Activated T-cell treated with anti-CD3 and anti-CD28 coated beads, Interleukin-2, amount 50 U/mL, for 24 hours (primary cell): ENCODE data around the gene PYCR2.

Experiments
- DNase-seq: peaks from one replicate; pipeline ENCODE4 v3.0.0-alpha.2; 2020
- H3K27ac Mint-ChIP-seq: 2 replicates; pipeline ENCODE4 v1.8.0; 2020; ENCODE audit warnings: mild to moderate bottlenecking, mixed read lengths
- H3K27me3 Mint-ChIP-seq: 2 replicates; pipeline ENCODE4 v1.8.0; 2020; ENCODE audit warnings: mixed read lengths
- H3K36me3 Mint-ChIP-seq: 2 replicates; pipeline ENCODE4 v1.8.0; 2020; ENCODE audit warnings: low read depth, mixed read lengths
- H3K4me1 Mint-ChIP-seq: 2 replicates; pipeline ENCODE4 v1.8.0; 2020; ENCODE audit warnings: low read depth, mixed read lengths
- H3K4me3 Mint-ChIP-seq: 2 replicates; pipeline ENCODE4 v1.8.0; 2020; ENCODE audit warnings: mild to moderate bottlenecking, moderate library complexity, mixed read lengths
- H3K9me3 Mint-ChIP-seq: 2 replicates; pipeline ENCODE4 v1.8.0; 2020; ENCODE audit warnings: mixed read lengths

The PYCR2 gene

GRCh38 chr1:225917101-225917500 is 6.9 kb downstream of the PYCR2 start:
- Mint-ChIP-seq H3K36me3 (peaks cover 74% of the 10 kb centered on the region), H3K27me3 (no peaks in the 10 kb centered on the region), H3K4me1 (peaks cover 41% of the 10 kb centered on the region), H3K27ac (peak overlapping the region; percentile 1), H3K9me3 (no peaks in the 10 kb centered on the region), H3K4me3 (no peak overlapping the region)
- no peak for DNase-seq

DNA sequence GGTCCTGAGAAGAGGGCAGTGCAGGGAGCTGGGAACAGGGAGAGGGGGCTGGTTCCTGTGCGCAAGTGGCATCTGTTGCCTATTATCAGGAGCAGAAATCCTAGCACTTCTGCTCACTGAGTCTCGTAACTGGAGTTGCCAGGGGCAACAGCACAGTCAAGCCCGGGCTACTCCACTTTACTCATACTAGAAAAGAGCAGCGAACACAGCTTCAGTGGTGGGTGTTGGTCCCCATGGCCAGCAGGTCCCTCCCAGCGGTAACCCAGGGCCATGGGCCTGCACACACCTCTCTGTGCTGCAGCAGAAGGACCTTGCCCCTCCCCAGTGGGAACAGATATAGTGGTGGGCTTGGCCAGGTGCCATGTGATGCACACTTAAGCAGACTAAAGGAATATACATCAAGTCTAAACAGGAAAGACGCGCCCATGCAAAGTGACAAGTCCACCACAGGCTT is 8.5 kb downstream of the PYCR2 start:
- Mint-ChIP-seq H3K4me3 (no peak overlapping the region), H3K27me3 (no peaks in the 10 kb centered on the region), H3K27ac (no peak overlapping the region), H3K9me3 (no peaks in the 10 kb centered on the region), H3K36me3 (peaks cover 59% of the 10 kb centered on the region), H3K4me1 (peaks cover 33% of the 10 kb centered on the region)
- no peak for DNase-seq

GRCh38 chr1:225914947-225915346 is 9.1 kb downstream of the PYCR2 start:
- no peak overlapping the region for H3K4me3 Mint-ChIP-seq
- no peak overlapping the region for H3K27ac Mint-ChIP-seq
- peaks cover 33% of the 10 kb centered on the region for H3K4me1 Mint-ChIP-seq
- H3K36me3 Mint-ChIP-seq, result peaks cover 52% of the 10 kb centered on the region
- no peaks in the 10 kb centered on the region for H3K9me3 Mint-ChIP-seq
- no peak for DNase-seq
- H3K27me3 Mint-ChIP-seq, result no peaks in the 10 kb centered on the region

DNA sequence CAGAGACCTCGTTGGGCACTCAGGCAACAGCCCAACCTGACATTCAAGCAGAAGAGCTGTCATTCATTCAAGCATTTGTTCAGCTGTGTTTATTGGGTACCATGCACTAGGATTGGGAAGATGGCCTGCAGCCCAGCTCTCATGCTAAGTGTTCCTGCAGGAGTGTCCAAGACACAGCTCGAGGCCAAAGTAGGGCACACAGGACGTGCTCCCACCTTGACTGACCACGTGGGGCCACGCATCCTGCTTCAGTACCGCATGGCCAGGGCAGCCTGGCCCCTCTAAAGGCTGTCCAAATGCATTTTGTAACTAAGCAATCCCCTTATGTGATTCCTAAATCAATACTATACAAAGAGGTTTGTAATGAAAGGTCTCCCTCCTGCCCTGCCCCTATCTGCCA is 9.7 kb downstream of the PYCR2 start:
- no peak for DNase-seq
- Mint-ChIP-seq H3K4me3 (no peak overlapping the region), H3K9me3 (no peaks in the 10 kb centered on the region), H3K27ac (no peak overlapping the region), H3K4me1 (peaks cover 33% of the 10 kb centered on the region), H3K36me3 (peaks cover 47% of the 10 kb centered on the region), H3K27me3 (no peaks in the 10 kb centered on the region)

GRCh38 chr1:225911191-225912130 is 12.6 kb downstream of the PYCR2 start:
- peaks cover 18% of the 10 kb centered on the region for H3K36me3 Mint-ChIP-seq
- no peaks in the 10 kb centered on the region for H3K9me3 Mint-ChIP-seq
- H3K4me1 Mint-ChIP-seq, result peaks cover 22% of the 10 kb centered on the region
- H3K4me3 Mint-ChIP-seq, result no peak overlapping the region
- no peaks in the 10 kb centered on the region for H3K27me3 Mint-ChIP-seq
- no peak overlapping the region for H3K27ac Mint-ChIP-seq
- DNase-seq, result peak; percentile 86

- Mint-ChIP-seq H3K4me1 (peaks cover 27% of the 10 kb centered on the region), H3K9me3 (no peaks in the 10 kb centered on the region), H3K27ac (peak overlapping the region; percentile 38), H3K27me3 (no peaks in the 10 kb centered on the region), H3K4me3 (no peak overlapping the region), H3K36me3 (peaks cover 4% of the 10 kb centered on the region)
- DNase-seq, result no peak
These were observed 14.6 kb downstream of the PYCR2 start for GRCh38 chr1:225909477-225909876.

GRCh38 chr1:225908773-225909172 is 15.3 kb downstream of the PYCR2 start:
- Mint-ChIP-seq H3K4me1 (peaks cover 27% of the 10 kb centered on the region), H3K4me3 (no peak overlapping the region), H3K27ac (no peak overlapping the region), H3K27me3 (no peaks in the 10 kb centered on the region), H3K36me3 (peaks cover 4% of the 10 kb centered on the region), H3K9me3 (no peaks in the 10 kb centered on the region)
- DNase-seq, result no peak

- H3K36me3 Mint-ChIP-seq, result peaks cover 4% of the 10 kb centered on the region
- H3K9me3 Mint-ChIP-seq, result no peaks in the 10 kb centered on the region
- peaks cover 27% of the 10 kb centered on the region for H3K4me1 Mint-ChIP-seq
- H3K27ac Mint-ChIP-seq, result no peak overlapping the region
- H3K4me3 Mint-ChIP-seq, result no peak overlapping the region
- H3K27me3 Mint-ChIP-seq, result no peaks in the 10 kb centered on the region
- no peak for DNase-seq
These were observed 15.9 kb downstream of the PYCR2 start for GRCh38 chr1:225908013-225908640.

DNA sequence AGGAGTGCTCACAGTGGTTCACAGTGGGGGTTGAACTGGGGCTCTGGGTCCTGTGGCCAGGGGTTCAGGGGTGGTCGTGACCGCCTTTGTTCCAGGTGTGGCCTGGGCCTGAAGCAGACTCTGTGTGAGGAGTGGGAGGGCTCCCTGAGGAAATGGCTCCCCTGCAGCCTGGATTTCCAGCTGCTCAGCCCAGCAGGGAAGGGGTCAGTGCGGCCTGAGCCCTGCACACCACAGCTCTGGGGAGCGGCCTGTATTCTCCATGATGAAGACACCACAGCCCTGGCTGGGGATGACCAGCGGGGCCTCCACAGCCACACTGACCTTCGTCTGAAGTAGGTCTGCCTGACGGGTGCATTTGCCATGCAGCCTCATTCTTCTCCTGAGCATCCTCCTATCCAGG is 16.7 kb downstream of the PYCR2 start:
- H3K36me3 Mint-ChIP-seq, result no peaks in the 10 kb centered on the region
- H3K27ac Mint-ChIP-seq, result no peak overlapping the region
- no peak for DNase-seq
- H3K27me3 Mint-ChIP-seq, result no peaks in the 10 kb centered on the region
- no peak overlapping the region for H3K4me3 Mint-ChIP-seq
- H3K9me3 Mint-ChIP-seq, result no peaks in the 10 kb centered on the region
- H3K4me1 Mint-ChIP-seq, result peaks cover 27% of the 10 kb centered on the region

GRCh38 chr1:225906467-225906866 is 17.6 kb downstream of the PYCR2 start:
- H3K4me1 Mint-ChIP-seq, result peaks cover 24% of the 10 kb centered on the region
- no peak overlapping the region for H3K27ac Mint-ChIP-seq
- H3K36me3 Mint-ChIP-seq, result no peaks in the 10 kb centered on the region
- H3K4me3 Mint-ChIP-seq, result no peak overlapping the region
- no peaks in the 10 kb centered on the region for H3K27me3 Mint-ChIP-seq
- no peaks in the 10 kb centered on the region for H3K9me3 Mint-ChIP-seq
- no peak for DNase-seq

DNA sequence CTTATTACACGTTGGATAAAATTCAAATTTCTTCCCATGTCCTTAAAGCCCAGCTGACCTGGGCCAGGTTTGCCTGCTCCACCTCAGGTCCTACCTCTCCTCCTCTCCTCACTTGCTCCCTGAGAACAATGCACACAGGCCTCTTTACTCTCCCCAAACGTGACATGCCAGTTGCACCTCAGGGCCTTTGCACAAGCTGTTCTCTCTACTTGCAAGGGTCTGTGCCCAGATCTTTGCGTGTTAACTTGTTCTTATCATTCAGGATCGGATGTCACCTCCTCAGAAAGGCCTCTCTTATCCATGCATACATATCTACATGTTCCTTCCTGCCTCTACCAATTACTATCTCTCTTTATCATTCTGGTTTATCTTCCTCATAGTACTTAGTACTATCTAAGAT is 20.4 kb downstream of the PYCR2 start:
- H3K36me3 Mint-ChIP-seq, result no peaks in the 10 kb centered on the region
- no peaks in the 10 kb centered on the region for H3K27me3 Mint-ChIP-seq

DNA sequence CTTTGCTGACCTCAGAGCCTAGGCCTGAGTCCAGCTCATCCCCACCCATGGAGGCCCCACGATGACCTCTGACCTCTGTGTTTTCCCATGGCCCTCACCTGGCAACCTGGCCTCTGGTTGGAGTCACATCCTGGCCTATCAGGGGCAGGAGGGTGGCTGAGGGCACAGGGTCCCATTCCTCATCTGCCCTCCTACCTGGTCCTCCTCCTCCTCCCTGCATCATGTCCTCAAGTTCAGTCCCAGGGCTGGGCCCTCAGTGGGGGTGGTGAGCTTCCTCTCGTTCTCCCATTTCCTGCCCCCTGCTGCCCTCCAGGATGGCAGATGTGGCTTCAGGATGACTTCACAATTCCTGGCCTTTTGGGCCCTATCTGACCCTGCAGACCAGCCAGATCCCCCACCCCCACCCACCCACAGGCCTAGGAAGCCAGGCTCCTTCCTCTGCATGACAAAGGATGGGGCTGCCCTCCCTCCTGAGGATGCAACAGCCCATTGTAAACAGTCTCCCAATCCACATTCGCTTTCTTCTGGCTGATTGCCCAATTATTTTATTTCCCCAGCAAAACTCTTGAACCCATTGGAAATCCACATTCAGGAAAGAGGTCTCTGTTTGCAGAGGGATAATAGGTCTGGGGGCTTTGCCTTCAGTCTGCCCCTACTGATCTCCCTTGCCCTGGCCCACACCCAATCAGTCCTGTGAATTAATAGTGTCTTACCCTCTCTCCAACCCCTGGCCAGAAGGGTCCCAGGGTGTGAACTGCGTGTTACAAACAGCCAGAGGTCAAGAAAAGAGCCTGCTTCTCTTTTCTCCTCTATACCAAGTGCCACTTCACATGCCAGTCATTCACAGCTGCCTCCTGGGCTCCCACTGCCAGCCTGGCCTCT is 24.8 kb downstream of the PYCR2 start:
- no peak for DNase-seq
- no peaks in the 10 kb centered on the region for H3K36me3 Mint-ChIP-seq
- no peaks in the 10 kb centered on the region for H3K9me3 Mint-ChIP-seq
- no peaks in the 10 kb centered on the region for H3K27me3 Mint-ChIP-seq
- H3K27ac Mint-ChIP-seq, result peak overlapping the region; percentile 66
- no peak overlapping the region for H3K4me3 Mint-ChIP-seq
- H3K4me1 Mint-ChIP-seq, result peaks cover 39% of the 10 kb centered on the region

More for the DNA sequence above, 20.4 kb downstream of the PYCR2 start:
- H3K9me3 Mint-ChIP-seq, result no peaks in the 10 kb centered on the region
- peaks cover 16% of the 10 kb centered on the region for H3K4me1 Mint-ChIP-seq
- H3K27ac Mint-ChIP-seq, result no peak overlapping the region
- no peak for DNase-seq
- H3K4me3 Mint-ChIP-seq, result no peak overlapping the region

DNA sequence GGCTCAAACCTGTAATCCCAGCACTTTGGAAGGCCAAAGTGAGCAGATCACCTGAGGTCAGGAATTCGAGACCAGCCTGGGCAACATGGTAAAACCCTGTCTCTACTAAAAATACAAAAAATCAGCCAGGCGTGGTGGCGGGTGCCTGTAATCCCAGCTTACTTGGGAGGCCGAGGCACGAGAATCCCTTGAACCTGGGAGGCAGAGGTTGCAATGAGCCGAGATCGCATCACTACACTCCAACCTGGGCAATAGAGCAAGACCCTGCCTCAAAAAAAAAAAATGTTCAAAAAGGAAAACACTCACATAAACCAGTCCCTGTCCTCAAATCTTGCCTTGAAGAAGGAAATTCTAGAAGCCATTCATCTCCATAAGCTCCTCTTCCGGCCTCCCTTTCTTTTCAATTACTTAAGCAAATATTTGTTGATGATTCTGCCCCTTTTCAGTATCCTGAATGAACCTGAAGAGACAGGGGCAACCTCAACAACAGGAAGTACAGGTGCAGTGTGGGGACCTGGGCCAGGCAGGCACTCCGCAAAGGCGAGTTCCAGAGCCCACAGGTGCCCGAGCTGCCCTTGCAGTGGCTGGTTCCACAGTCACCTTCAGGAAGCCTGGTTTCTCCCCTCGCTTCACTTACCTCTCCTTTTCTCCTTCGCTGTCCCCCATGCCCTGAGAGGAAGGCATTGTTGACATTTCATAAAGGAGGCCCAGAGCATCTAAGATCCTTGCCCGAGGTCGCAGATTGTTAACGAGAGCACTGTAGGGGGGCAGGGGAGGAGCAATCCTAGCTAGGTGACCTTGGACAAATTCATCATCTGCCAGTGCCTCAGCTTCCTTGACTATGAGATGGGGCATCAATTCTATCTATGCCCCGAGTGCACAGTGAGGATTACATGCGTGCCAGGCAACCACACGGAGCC is 26.2 kb downstream of the PYCR2 start:
- Mint-ChIP-seq H3K36me3 (no peaks in the 10 kb centered on the region), H3K27ac (peak overlapping the region; percentile 83), H3K4me3 (peak overlapping the region; percentile 33), H3K27me3 (no peaks in the 10 kb centered on the region), H3K9me3 (no peaks in the 10 kb centered on the region), H3K4me1 (peaks cover 39% of the 10 kb centered on the region)
- DNase-seq, result peak; percentile 50
